ENCODE measurements around the gene OCSTAMP.

The OCSTAMP gene

GRCh38 chr20:46509523-46509922 lies 40.9 kb downstream of the OCSTAMP start:
- no peak for FAIRE-seq

GRCh38 chr20:46507760-46508407 lies 42.6 kb downstream of the OCSTAMP start:
- no peak for FAIRE-seq

GRCh38 chr20:46505506-46505905 lies 44.9 kb downstream of the OCSTAMP start:
- no peak for FAIRE-seq

GRCh38 chr20:46501961-46502360 lies 48.5 kb downstream of the OCSTAMP start:
- FAIRE-seq: no peak

- FAIRE-seq: no peak
These were observed 49.0 kb downstream of the OCSTAMP start for GRCh38 chr20:46501337-46501942.

- no peak for FAIRE-seq
These were observed 56.4 kb downstream of the OCSTAMP start for GRCh38 chr20:46494077-46494476.

GRCh38 chr20:46491354-46491753 lies 59.1 kb downstream of the OCSTAMP start:
- FAIRE-seq: no peak

All from endometrium (tissue), 2 donors.